ENCODE results near the gene ZDHHC19. TPM values are rescaled to one million over a fixed set of nuclear protein-coding genes. Genes with fewer than 3 reads are reported as not detected.
"Not testable (repeated sequence)": the region's sequence is repeated elsewhere in the genome, so short reads cannot be mapped to it uniquely, and the experiment has no call there.

The ZDHHC19 gene
- total RNA-seq, 4 donors from 2014 or later, result 2.2 TPM; not detected in 3

- DNase-seq, result no peak
- no peaks in the 10 kb centered on the region for H3K4me1 ChIP-seq
- H3K36me3 ChIP-seq, result no peaks in the 10 kb centered on the region
- no peak overlapping the region for H3K27ac ChIP-seq
- H3K27me3 ChIP-seq, result no peaks in the 10 kb centered on the region
- H3K9me3 ChIP-seq, result no peaks in the 10 kb centered on the region
- intact Hi-C loops (cut with DNase I; ENCODE audit: low total_unique reads), result no loop called here
- TF ChIP-seq, protein P1, sequence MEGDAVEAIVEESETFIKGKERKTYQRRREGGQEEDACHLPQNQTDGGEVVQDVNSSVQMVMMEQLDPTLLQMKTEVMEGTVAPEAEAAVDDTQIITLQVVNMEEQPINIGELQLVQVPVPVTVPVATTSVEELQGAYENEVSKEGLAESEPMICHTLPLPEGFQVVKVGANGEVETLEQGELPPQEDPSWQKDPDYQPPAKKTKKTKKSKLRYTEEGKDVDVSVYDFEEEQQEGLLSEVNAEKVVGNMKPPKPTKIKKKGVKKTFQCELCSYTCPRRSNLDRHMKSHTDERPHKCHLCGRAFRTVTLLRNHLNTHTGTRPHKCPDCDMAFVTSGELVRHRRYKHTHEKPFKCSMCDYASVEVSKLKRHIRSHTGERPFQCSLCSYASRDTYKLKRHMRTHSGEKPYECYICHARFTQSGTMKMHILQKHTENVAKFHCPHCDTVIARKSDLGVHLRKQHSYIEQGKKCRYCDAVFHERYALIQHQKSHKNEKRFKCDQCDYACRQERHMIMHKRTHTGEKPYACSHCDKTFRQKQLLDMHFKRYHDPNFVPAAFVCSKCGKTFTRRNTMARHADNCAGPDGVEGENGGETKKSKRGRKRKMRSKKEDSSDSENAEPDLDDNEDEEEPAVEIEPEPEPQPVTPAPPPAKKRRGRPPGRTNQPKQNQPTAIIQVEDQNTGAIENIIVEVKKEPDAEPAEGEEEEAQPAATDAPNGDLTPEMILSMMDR (IDR thresholded peaks at IDR 0.05), result no peak
- TF ChIP-seq POLR2A (IDR thresholded peaks at IDR 0.05), result no peak
- no peak overlapping the region for H3K4me3 ChIP-seq
Measured at GRCh38 chr3:196215493-196216020, 4.4 kb upstream of the ZDHHC19 start.

DNA sequence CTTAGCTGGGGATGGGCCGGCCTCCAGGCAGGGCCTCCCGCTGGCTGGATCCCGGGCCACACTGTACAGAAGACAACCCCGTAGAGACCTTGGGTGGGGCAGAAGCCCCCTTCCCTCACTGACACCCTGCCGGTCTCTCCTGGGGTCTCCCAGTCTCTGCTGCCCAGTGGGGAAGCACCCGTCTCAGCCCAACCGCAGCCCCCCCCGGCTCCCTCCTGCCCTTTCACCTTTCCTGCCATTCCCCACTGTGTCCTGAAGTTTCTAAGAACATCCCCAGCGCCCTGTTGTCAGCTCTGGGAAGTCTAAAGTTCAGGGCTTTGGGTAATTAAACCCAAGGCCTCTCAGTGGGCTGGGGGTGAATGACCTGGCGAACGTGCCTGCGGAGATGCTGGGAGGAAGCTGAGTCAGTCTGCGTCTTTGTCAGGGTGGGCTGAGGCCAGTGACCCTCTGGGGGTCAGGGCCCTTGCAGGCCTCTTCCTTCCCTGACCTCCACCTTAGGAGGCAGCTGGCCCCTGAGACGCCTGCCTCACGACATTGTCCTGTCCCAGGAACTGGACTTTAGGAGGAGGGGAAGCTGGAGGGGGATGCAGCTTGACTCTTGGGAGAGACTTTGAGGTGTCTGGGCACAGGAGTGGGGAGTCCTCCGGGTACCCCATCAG is 3.7 kb upstream of the ZDHHC19 start:
- intact Hi-C loops (cut with DNase I; ENCODE audit: low total_unique reads), result no loop called here
- TF ChIP-seq POLR2A (IDR thresholded peaks at IDR 0.05), result no peak
- TF ChIP-seq, protein P1 (IDR thresholded peaks at IDR 0.05), result no peak
- Histone ChIP-seq H3K4me1 (no peaks in the 10 kb centered on the region), H3K27me3 (no peaks in the 10 kb centered on the region), H3K36me3 (no peaks in the 10 kb centered on the region), H3K9me3 (no peaks in the 10 kb centered on the region), H3K27ac (no peak overlapping the region), H3K4me3 (no peak overlapping the region)
- DNase-seq, result no peak

DNA sequence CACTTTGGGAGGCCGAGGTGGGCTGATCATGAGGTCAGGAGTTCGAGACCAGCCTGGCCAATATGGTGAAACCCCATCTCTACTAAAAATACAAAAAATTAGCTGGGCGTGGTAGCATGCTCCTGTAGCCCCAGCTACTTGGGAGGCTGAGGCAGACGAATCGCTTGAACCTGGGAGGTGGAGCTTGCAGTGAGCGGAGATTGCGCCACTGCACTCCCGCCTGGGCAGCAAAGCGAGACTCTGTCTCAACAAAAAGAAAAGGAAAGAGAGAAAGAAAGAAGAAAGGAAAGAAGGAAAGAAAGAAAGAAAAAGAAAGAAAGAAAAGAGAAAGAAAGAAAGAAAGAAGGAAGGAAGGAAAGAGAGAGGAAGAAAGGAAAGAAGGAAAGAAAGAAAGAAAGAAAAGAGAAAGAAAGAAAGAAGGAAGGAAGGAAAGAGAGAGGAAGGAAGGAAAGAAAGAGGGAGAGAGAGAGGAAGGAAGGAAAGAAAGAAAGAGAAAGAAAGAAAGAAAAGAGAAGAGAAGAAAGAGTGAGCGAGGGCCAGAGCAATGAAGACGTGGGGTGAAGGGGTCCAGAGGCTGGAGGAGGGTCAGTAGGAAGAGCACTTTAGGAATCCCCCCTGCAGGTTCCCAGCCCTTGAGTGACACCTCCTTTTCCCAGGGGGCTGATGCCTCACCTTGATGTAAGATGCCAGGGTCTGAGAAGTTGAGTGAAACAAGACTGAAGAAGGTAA is 1.1 kb downstream of the ZDHHC19 start:
- DNase-seq; H3K36me3 ChIP-seq; H3K27ac ChIP-seq; H3K9me3 ChIP-seq; intact Hi-C loops (cut with DNase I; ENCODE audit: low total_unique reads); H3K27me3 ChIP-seq; H3K4me1 ChIP-seq; H3K4me3 ChIP-seq: not testable (repeated sequence)

- Histone ChIP-seq H3K36me3 (no peaks in the 10 kb centered on the region), H3K27ac (no peak overlapping the region), H3K4me3 (no peak overlapping the region), H3K9me3 (no peaks in the 10 kb centered on the region), H3K4me1 (no peaks in the 10 kb centered on the region), H3K27me3 (peaks cover 0 to 7% of the 10 kb centered on the region in 2 donors)
- no peak for TF ChIP-seq POLR2A (IDR thresholded peaks at IDR 0.05)
- TF ChIP-seq, protein P1 (IDR thresholded peaks at IDR 0.05), result no peak
- no peak for DNase-seq
- intact Hi-C loops (cut with DNase I; ENCODE audit: low total_unique reads), result no loop called here
Measured at GRCh38 chr3:196208942-196209695, 2.1 kb downstream of the ZDHHC19 start.

DNA sequence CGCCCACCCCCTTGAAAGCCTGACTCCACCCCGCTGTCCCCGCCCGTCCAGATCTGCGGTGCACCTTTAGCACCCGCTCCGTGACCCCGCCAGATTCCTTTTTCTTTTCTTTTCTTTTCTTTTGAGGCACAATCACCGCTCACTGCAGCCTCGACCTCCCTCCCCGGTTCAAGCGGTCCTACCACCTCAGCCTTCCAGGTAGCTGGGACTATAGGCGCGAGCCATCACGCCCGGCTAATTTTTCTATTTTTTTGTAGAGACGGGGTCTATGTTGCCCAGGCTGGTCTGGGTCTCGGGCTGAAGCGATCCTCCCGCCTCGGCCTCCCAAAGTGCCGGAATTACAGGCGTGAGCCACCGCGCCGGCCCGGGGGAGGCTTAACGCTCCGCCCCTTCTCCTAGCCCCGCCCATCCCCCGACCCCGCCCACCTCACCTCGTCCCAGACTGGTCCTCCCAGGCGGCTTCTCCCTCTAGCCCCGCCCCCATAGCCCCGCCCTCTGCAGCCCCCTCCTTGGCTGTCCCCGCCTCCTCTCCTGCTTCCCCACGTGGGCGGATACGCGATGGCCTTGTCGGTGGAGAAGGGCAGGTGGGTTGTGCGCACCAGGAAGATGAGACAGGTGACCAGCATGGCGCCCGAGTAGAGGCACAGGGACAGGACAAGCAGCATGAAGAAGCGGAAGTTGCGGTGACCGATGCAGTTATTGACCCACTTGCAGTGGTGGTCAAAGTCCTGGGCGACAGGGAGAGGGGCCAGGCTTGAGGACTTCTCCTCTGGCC is 3.2 kb downstream of the ZDHHC19 start:
- no peak for DNase-seq
- peaks cover 0 to 7% of the 10 kb centered on the region in 2 donors for H3K27me3 ChIP-seq
- H3K4me1 ChIP-seq, result no peaks in the 10 kb centered on the region
- intact Hi-C loops (cut with DNase I; ENCODE audit: low total_unique reads), result no loop called here
- TF ChIP-seq, protein P1 (IDR thresholded peaks at IDR 0.05), result no peak
- no peak for TF ChIP-seq POLR2A (IDR thresholded peaks at IDR 0.05)
- H3K4me3 ChIP-seq, result peak overlapping the region in 1 of 2 donors; percentile 26
- no peak overlapping the region for H3K27ac ChIP-seq
- no peaks in the 10 kb centered on the region for H3K36me3 ChIP-seq
- no peaks in the 10 kb centered on the region for H3K9me3 ChIP-seq
